OCI-LY3 (cell line): ENCODE data around the gene IL1RAPL1.

Experiments used
- H2AFZ ChIP-seq: fragments of 200-600, 300-600 bp; shearing (Covaris generic); 2 replicates; pipeline ENCODE4 v1.6.0; 2014; ENCODE audit warnings: antibody characterized with exemption, low read depth, low read length
- H3K27ac ChIP-seq: fragments of 200-600, 300-600 bp; sonication (generic); 2 replicates; pipeline ENCODE4 v1.5.1; 2014; ENCODE audit warnings: mild to moderate bottlenecking, low read length, moderate library complexity, mixed read lengths
- H3K27me3 ChIP-seq: fragments of 200-600, 300-600 bp; sonication (generic); 2 replicates; pipeline ENCODE4 v1.6.1; 2014; ENCODE audit warnings: low read depth, low read length, mixed read lengths
- H3K36me3 ChIP-seq: fragments of 200-600, 300-600 bp; sonication (generic); replicated peaks from 2 replicates; pipeline ENCODE3; 2014; ENCODE audit warnings: low read depth, low read length, mixed read lengths
- H3K4me1 ChIP-seq: fragments of 300-600, 200-600 bp; sonication (generic); 2 replicates; pipeline ENCODE4 v1.6.1; 2014; ENCODE audit warnings: low read length, mixed read lengths
- H3K4me2 ChIP-seq: fragments of 200-600, 300-600 bp; sonication (generic); 2 replicates; pipeline ENCODE4 v1.6.1; 2014; ENCODE audit warnings: low read length, mixed read lengths
- H3K4me3 ChIP-seq: fragments of 300-600, 200-600 bp; sonication (generic); 2 replicates; pipeline ENCODE4 v1.5.1; 2014; ENCODE audit warnings: antibody characterized with exemption, mild to moderate bottlenecking, low read length, moderate library complexity
- H3K79me2 ChIP-seq: fragments of 300-600, 200-600 bp; shearing (Covaris generic); 2 replicates; pipeline ENCODE4 v1.6.1; 2014; ENCODE audit warnings: mild to moderate bottlenecking, low read length, mixed read lengths
- H3K9ac ChIP-seq: fragments of 300-600, 200-600 bp; shearing (Covaris generic); 2 replicates; pipeline ENCODE4 v1.6.0; 2014; ENCODE audit warnings: mild to moderate bottlenecking, low read length, moderate library complexity
- H3K9me3 ChIP-seq: fragments of 200-600, 300-600 bp; shearing (Covaris generic); 2 replicates; pipeline ENCODE4 v1.6.1; 2014; ENCODE audit warnings: low read length, mixed read lengths; ENCODE audit not compliant: insufficient read depth
- H4K20me1 ChIP-seq: fragments of 200-600, 300-600 bp; sonication (generic); 2 replicates; pipeline ENCODE4 v1.6.1; 2016; ENCODE audit warnings: low read length, mixed read lengths; ENCODE audit not compliant: insufficient read depth
- CTCF ChIP-seq: fragments of 200-600, 300-600 bp; sonication (generic); IDR thresholded peaks from 2 replicates; pipeline ENCODE4 v1.5.1; 2014; ENCODE audit warnings: antibody characterized with exemption, low read length, low read depth
- EZH2phosphoT487 ChIP-seq: fragments of 200-600 bp; shearing (Covaris generic); IDR thresholded peaks from 2 replicates; pipeline ENCODE4 v1.6.1; 2018; ENCODE audit warnings: antibody characterized with exemption, mixed run types, low read depth

The IL1RAPL1 gene

GRCh38 chrX:29376584-29376983 lies 789.3 kb downstream of the IL1RAPL1 start:
- Histone ChIP-seq H3K27ac (no peak overlapping the region), H3K9ac (no peak overlapping the region), H3K4me3 (no peak overlapping the region), H3K36me3 (no peaks in the 10 kb centered on the region), H3K27me3 (no peaks in the 10 kb centered on the region), H3K79me2 (no peaks in the 10 kb centered on the region), H3K4me1 (no peaks in the 10 kb centered on the region), H3K4me2 (no peak overlapping the region), H4K20me1 (no peaks in the 10 kb centered on the region), H2AFZ (no peak overlapping the region), H3K9me3 (no peaks in the 10 kb centered on the region)
- TF ChIP-seq CTCF = no peak

DNA sequence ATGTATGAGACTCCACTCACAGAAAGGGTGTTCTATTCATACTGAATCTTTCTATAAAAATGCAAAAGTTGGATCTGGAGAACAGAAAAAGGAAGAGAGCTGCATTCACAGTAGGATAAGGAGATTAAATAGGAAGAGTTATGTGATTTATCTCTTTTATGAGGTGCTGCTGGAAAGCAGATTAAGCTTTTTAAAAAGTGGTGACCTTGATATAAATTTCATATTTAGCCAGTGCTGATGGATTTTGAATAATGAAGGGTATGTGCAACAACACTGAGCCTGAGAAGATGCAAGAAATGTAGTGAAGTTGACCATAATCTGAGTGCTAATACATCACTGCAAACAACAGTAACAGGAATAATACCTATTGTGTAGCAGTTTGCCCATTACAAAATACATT lies 795.6 kb downstream of the IL1RAPL1 start:
- Histone ChIP-seq H3K4me1 (peaks cover 20% of the 10 kb centered on the region), H3K79me2 (no peaks in the 10 kb centered on the region), H3K9me3 (no peaks in the 10 kb centered on the region), H3K4me3 (no peak overlapping the region), H3K4me2 (no peak overlapping the region), H2AFZ (no peak overlapping the region), H4K20me1 (no peaks in the 10 kb centered on the region), H3K27me3 (no peaks in the 10 kb centered on the region), H3K36me3 (no peaks in the 10 kb centered on the region), H3K27ac (no peak overlapping the region), H3K9ac (no peak overlapping the region)
- TF ChIP-seq EZH2phosphoT487 (no peak), CTCF (no peak)

GRCh38 chrX:29388509-29388908 lies 801.3 kb downstream of the IL1RAPL1 start:
- Histone ChIP-seq H3K9me3 (no peaks in the 10 kb centered on the region), H3K36me3 (no peaks in the 10 kb centered on the region), H3K4me2 (no peak overlapping the region), H3K4me1 (peaks cover 20% of the 10 kb centered on the region), H3K4me3 (no peak overlapping the region), H3K27me3 (no peaks in the 10 kb centered on the region), H2AFZ (no peak overlapping the region), H4K20me1 (no peaks in the 10 kb centered on the region), H3K79me2 (no peaks in the 10 kb centered on the region), H3K27ac (no peak overlapping the region), H3K9ac (no peak overlapping the region)
- TF ChIP-seq EZH2phosphoT487 (no peak), CTCF (no peak)

- Histone ChIP-seq H3K9ac (no peak overlapping the region), H3K4me1 (no peaks in the 10 kb centered on the region), H3K27me3 (no peaks in the 10 kb centered on the region), H4K20me1 (no peaks in the 10 kb centered on the region), H3K4me2 (no peak overlapping the region), H2AFZ (no peak overlapping the region), H3K27ac (no peak overlapping the region), H3K9me3 (no peaks in the 10 kb centered on the region), H3K36me3 (no peaks in the 10 kb centered on the region), H3K79me2 (no peaks in the 10 kb centered on the region), H3K4me3 (no peak overlapping the region)
- no peak for TF ChIP-seq EZH2phosphoT487
- TF ChIP-seq CTCF = no peak
Observed at GRCh38 chrX:29397506-29397905, 810.3 kb downstream of the IL1RAPL1 start.
